IPS-NIHi11 (cell line): Measurements from ENCODE around the gene MMP10.
"Not testable (repeated sequence)": the region's sequence is repeated elsewhere in the genome, so short reads cannot be mapped to it uniquely, and the experiment has no call there.

ENCODE experiments used
- DNase-seq: peaks from one replicate; pipeline ENCODE4 v3.0.0; 2012; ENCODE audit warnings: mixed read lengths, low spot score

The MMP10 gene

GRCh38 chr11:102783720-102784119 lies 3.3 kb upstream of the MMP10 start:
- DNase-seq: no peak

GRCh38 chr11:102783016-102783415 lies 2.6 kb upstream of the MMP10 start:
- DNase-seq: no peak

GRCh38 chr11:102781676-102782075 lies 1.2 kb upstream of the MMP10 start:
- DNase-seq: no peak

GRCh38 chr11:102776454-102776853 lies 4.0 kb downstream of the MMP10 start:
- no peak for DNase-seq

GRCh38 chr11:102773386-102773785 lies 7.0 kb downstream of the MMP10 start:
- no peak for DNase-seq

- no peak for DNase-seq
Observed at GRCh38 chr11:102771351-102771750, 9.1 kb downstream of the MMP10 start.

- DNase-seq: no peak
Observed at GRCh38 chr11:102770191-102770590, 10.2 kb downstream of the MMP10 start.

- no peak for DNase-seq
Observed at GRCh38 chr11:102767800-102768199, 12.6 kb downstream of the MMP10 start.

- no peak for DNase-seq
Observed at GRCh38 chr11:102763440-102763839, 17.0 kb downstream of the MMP10 start.

GRCh38 chr11:102762361-102762767 lies 18.1 kb downstream of the MMP10 start:
- no peak for DNase-seq

- DNase-seq: no peak
Observed at GRCh38 chr11:102761646-102762238, 18.7 kb downstream of the MMP10 start.

GRCh38 chr11:102760344-102761035 lies 19.9 kb downstream of the MMP10 start:
- DNase-seq: no peak

GRCh38 chr11:102757823-102758549 lies 22.4 kb downstream of the MMP10 start:
- no peak for DNase-seq

GRCh38 chr11:102753267-102753666 lies 27.2 kb downstream of the MMP10 start:
- DNase-seq: no peak

- DNase-seq: no peak
Observed at GRCh38 chr11:102751673-102752072, 28.8 kb downstream of the MMP10 start.

GRCh38 chr11:102749101-102749722 lies 31.2 kb downstream of the MMP10 start:
- DNase-seq: no peak

GRCh38 chr11:102746746-102747578 lies 33.5 kb downstream of the MMP10 start:
- not testable (repeated sequence) for DNase-seq

- DNase-seq: no peak
Observed at GRCh38 chr11:102734650-102735049, 45.8 kb downstream of the MMP10 start.

GRCh38 chr11:102733232-102733875 lies 47.1 kb downstream of the MMP10 start:
- DNase-seq: peak; percentile 80

GRCh38 chr11:102730944-102731343 lies 49.5 kb downstream of the MMP10 start:
- DNase-seq: not testable (repeated sequence)
